AG04449 (cell line): ENCODE results near the gene ARID3A.

Experiments used
- CTCF ChIA-PET: fragments of 350-600 bp; formaldehyde crosslinking; extraction: SDS; loops from one replicate; lab custom pipeline; 2021; ENCODE audit warnings: antibody characterized with exemption; lab: Yijun Ruan, JAX
- POLR2A ChIA-PET: fragments of 400-600, 350-600 bp; formaldehyde crosslinking; extraction: SDS; loops from one replicate; lab custom pipeline; 2020; ENCODE audit warnings: antibody characterized with exemption, inconsistent platforms; lab: Yijun Ruan, JAX
- DNase-seq: peaks from one replicate; pipeline ENCODE4 v3.0.0-alpha.2; 2010; ENCODE audit warnings: low read depth, low spot score
- H3K4me3 ChIP-seq: 2 replicates; pipeline ENCODE4 v1.5.1; 2011; ENCODE audit warnings: low read depth, mild to moderate bottlenecking, control low read depth, low read length
- CTCF ChIP-seq: IDR thresholded peaks from one replicate; pipeline ENCODE4 v1.5.1; 2011; ENCODE audit warnings: mild to moderate bottlenecking, moderate library complexity, low read length, control low read depth, inconsistent platforms; ENCODE audit not compliant: insufficient read depth; ENCODE audit errors: missing control alignments

The ARID3A gene

DNA sequence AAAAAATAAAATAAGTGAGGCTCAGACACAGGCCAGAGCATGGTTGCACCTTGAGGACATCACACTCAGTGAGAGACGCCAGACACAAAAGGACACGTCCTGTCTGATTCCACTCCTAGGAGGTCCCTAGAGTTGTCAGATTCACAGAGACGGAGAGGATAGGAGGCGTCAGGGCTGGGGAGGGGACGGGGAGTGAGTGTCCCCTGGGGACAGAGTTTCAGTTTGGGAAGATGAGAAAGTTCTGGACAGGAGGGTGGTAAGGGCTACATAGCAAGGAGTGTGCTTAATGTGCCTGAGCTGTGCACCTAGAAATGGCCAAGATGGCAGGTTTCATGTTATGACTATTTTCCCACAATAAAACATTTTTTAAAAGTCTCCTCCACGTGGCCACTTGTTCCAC is 72.2 kb downstream of the ARID3A start:
- ChIA-PET CTCF (interaction anchor here (0.9 to 2.9 kb wide), 2 partner anchors 22 to 75 kb away, joined by 3 to 27 read pairs; partner anchors contain the start of gene TMEM259), POLR2A (no interaction called here)
- no peak for DNase-seq
- no peak overlapping the region for H3K4me3 ChIP-seq
- no peak for TF ChIP-seq CTCF

- TF ChIP-seq CTCF = no peak
- no peak for DNase-seq
- CTCF ChIA-PET = interaction anchor here (0.8 to 2.9 kb wide), 5 partner anchors 8 to 101 kb away, joined by 3 to 27 read pairs (median 3); partner anchors contain the start of gene TMEM259
- H3K4me3 ChIP-seq = no peak overlapping the region
- POLR2A ChIA-PET = no interaction called here
These were observed 73.5 kb downstream of the ARID3A start for GRCh38 chr19:999379-999719.

GRCh38 chr19:1000095-1000494 is 74.3 kb downstream of the ARID3A start, which contains the start of gene GRIN3B:
GRIN3B (plus strand) TSS chr19:1000419; CDS start chr19:1000438, 19 bp downstream.
- no peak for DNase-seq
- ChIA-PET POLR2A (no interaction called here), CTCF (no interaction called here)
- peak within 1 kb of the TSS; percentile 29 for H3K4me3 ChIP-seq
- TF ChIP-seq CTCF = peak; percentile 41

DNA sequence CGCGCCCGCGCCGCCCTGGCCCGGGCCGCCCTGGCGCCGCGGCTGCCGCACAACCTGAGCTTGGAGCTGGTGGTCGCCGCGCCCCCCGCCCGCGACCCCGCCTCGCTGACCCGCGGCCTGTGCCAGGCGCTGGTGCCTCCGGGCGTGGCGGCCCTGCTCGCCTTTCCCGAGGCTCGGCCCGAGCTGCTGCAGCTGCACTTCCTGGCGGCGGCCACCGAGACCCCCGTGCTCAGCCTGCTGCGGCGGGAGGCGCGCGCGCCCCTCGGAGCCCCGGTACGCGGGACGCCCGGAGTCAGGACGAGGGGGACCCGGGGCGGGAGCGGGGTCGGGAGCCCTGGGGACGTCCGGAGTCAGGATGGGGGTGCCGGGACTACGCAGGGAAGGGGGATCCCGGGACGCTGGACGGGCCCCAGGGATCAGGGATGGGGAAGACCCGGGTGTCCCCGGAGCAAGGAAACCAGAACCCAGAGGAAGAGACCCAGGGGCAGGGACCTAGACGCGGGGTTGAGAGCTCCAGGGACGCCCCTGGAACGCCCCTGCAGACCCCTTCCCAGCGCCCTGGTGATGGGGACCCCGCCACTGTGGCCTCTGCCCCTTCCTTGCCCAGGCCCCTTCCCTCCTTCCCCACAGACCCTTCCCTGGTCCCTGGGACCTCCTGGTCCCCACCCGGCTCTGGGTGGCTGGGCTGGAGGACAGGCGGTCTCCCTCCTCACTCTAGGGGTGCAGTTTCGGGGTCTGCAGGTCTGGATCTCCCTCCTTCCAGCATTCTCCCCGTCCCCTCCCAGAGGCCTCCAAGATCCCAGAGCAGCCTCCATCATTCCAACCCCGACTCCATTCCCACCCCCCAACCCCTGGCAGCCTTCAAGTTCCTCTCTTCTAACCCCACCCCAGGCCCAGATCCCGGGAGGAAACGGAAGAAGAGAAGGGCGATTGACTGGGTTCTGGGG is 75.0 kb downstream of the ARID3A start:
- DNase-seq = no peak
- CTCF ChIA-PET = interaction anchor here (0.7 to 1.0 kb wide), 5 partner anchors 54 to 199 kb away, joined by 3 read pairs; no protein-coding TSS in a partner anchor
- TF ChIP-seq CTCF = no peak
- POLR2A ChIA-PET = no interaction called here
- no peak overlapping the region for H3K4me3 ChIP-seq

- peak; percentile 93 for TF ChIP-seq CTCF
- no peak overlapping the region for H3K4me3 ChIP-seq
- DNase-seq = no peak
These were observed 75.8 kb downstream of the ARID3A start for GRCh38 chr19:1001538-1002166.

GRCh38 chr19:1002600-1002999 is 76.8 kb downstream of the ARID3A start:
- H3K4me3 ChIP-seq = no peak overlapping the region
- DNase-seq = no peak
- no peak for TF ChIP-seq CTCF
- POLR2A ChIA-PET = no interaction called here
- CTCF ChIA-PET = interaction anchor here (0.9 kb wide), 1 partner anchor 235 kb away, joined by 4 read pairs; no protein-coding TSS in a partner anchor

More at GRCh38 chr19:1001538-1002166, 75.8 kb downstream of the ARID3A start:
- CTCF ChIA-PET = interaction anchor here (0.7 to 1.0 kb wide), 5 partner anchors 55 to 199 kb away, joined by 3 read pairs; no protein-coding TSS in a partner anchor
- POLR2A ChIA-PET = no interaction called here
